ENCODE data around the gene OTP. TPM values are rescaled to one million over a fixed set of nuclear protein-coding genes. Genes with fewer than 3 reads are reported as not detected.
A peak's percentile ranks its signal among the peaks of the same experiment; 100 is the strongest.

OTP gene
- total RNA-seq: not detected

- DNase-seq (ENCODE audit: low spot score in 2 of 2): no peak
- no peak for FAIRE-seq
These were observed at the start of gene OTP for GRCh38 chr5:77637998-77638762. TSS of gene OTP (minus strand) at chr5:77638713. CDS start at chr5:77638549, 164 bp downstream.

GRCh38 chr5:77683171-77683732 lies 44.7 kb upstream of the OTP start:
- FAIRE-seq (no peak), DNase-seq (ENCODE audit: low spot score in 2 of 2) (no peak)

- DNase-seq (ENCODE audit: low spot score in 2 of 2) (no peak), FAIRE-seq (no peak)
These were observed 32.0 kb upstream of the OTP start for GRCh38 chr5:77670526-77670925.

GRCh38 chr5:77669677-77670076 lies 31.2 kb upstream of the OTP start:
- FAIRE-seq: no peak

GRCh38 chr5:77663090-77663863 lies 24.8 kb upstream of the OTP start:
- DNase-seq (ENCODE audit: low spot score in 2 of 2) (no peak), FAIRE-seq (no peak)

More at GRCh38 chr5:77669677-77670076, 31.2 kb upstream of the OTP start:
- no peak for DNase-seq (ENCODE audit: low spot score in 2 of 2)

- FAIRE-seq (no peak), DNase-seq (ENCODE audit: low spot score in 2 of 2) (no peak)
These were observed 24.1 kb upstream of the OTP start for GRCh38 chr5:77662635-77663034.

- FAIRE-seq (no peak), DNase-seq (ENCODE audit: low spot score in 2 of 2) (no peak)
These were observed 20.1 kb upstream of the OTP start for GRCh38 chr5:77658662-77659061.

- no peak for DNase-seq (ENCODE audit: low spot score in 2 of 2)
- FAIRE-seq: no peak
These were observed 12.8 kb upstream of the OTP start for GRCh38 chr5:77651343-77651742.

- DNase-seq (ENCODE audit: low spot score in 2 of 2) (no peak), FAIRE-seq (no peak)
These were observed 12.2 kb upstream of the OTP start for GRCh38 chr5:77650686-77651085.

GRCh38 chr5:77649776-77650175 lies 11.3 kb upstream of the OTP start:
- FAIRE-seq (no peak), DNase-seq (ENCODE audit: low spot score in 2 of 2) (no peak)

- DNase-seq (ENCODE audit: low spot score in 2 of 2) (no peak), FAIRE-seq (no peak)
These were observed 7.6 kb upstream of the OTP start for GRCh38 chr5:77645995-77646639.

- FAIRE-seq: no peak
- DNase-seq (ENCODE audit: low spot score in 2 of 2): peak; percentile 67 to 80
These were observed 6.9 kb upstream of the OTP start for GRCh38 chr5:77645158-77645994.

GRCh38 chr5:77644371-77645157 lies 6.1 kb upstream of the OTP start:
- no peak for FAIRE-seq
- peak in 1 of 2 donors; percentile 42 for DNase-seq (ENCODE audit: low spot score in 2 of 2)

GRCh38 chr5:77643654-77644370 lies 5.3 kb upstream of the OTP start:
- DNase-seq (ENCODE audit: low spot score in 2 of 2): peak in 1 of 2 donors; percentile 41
- FAIRE-seq: no peak

- DNase-seq (ENCODE audit: low spot score in 2 of 2) (peak in 1 of 2 donors; percentile 32), FAIRE-seq (no peak)
These were observed 4.5 kb upstream of the OTP start for GRCh38 chr5:77642738-77643653.

GRCh38 chr5:77641963-77642737 lies 3.6 kb upstream of the OTP start:
- DNase-seq (ENCODE audit: low spot score in 2 of 2): no peak

More at GRCh38 chr5:77641963-77642737, 3.6 kb upstream of the OTP start:
- FAIRE-seq: no peak
